ENCODE measurements around the gene SLIT3.

SLIT3 gene

GRCh38 chr5:169196059-169196458 lies 104.9 kb downstream of the SLIT3 start:
- H3K4me3 ChIP-seq (ENCODE audit: low read depth, low read length), result no peak overlapping the region
- TF ChIP-seq MAX (IDR thresholded peaks at IDR 0.05; ENCODE audit: low read depth, low read length), result no peak
- no peak for TF ChIP-seq MYC (IDR thresholded peaks at IDR 0.05; ENCODE audit: low read depth, low read length)
- TF ChIP-seq POLR2A (IDR thresholded peaks at IDR 0.05; ENCODE audit: extremely low read depth, insufficient read length), result no peak
- TF ChIP-seq, protein P1, sequence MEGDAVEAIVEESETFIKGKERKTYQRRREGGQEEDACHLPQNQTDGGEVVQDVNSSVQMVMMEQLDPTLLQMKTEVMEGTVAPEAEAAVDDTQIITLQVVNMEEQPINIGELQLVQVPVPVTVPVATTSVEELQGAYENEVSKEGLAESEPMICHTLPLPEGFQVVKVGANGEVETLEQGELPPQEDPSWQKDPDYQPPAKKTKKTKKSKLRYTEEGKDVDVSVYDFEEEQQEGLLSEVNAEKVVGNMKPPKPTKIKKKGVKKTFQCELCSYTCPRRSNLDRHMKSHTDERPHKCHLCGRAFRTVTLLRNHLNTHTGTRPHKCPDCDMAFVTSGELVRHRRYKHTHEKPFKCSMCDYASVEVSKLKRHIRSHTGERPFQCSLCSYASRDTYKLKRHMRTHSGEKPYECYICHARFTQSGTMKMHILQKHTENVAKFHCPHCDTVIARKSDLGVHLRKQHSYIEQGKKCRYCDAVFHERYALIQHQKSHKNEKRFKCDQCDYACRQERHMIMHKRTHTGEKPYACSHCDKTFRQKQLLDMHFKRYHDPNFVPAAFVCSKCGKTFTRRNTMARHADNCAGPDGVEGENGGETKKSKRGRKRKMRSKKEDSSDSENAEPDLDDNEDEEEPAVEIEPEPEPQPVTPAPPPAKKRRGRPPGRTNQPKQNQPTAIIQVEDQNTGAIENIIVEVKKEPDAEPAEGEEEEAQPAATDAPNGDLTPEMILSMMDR (IDR thresholded peaks at IDR 0.05; ENCODE audit: low read depth, low read length), result no peak
- no peak for DNase-seq (ENCODE audit: low read depth)

- no peak overlapping the region for H3K4me3 ChIP-seq (ENCODE audit: low read depth, low read length)
- TF ChIP-seq MAX (IDR thresholded peaks at IDR 0.05; ENCODE audit: low read depth, low read length) (no peak), POLR2A (IDR thresholded peaks at IDR 0.05; ENCODE audit: extremely low read depth, insufficient read length) (no peak), MYC (IDR thresholded peaks at IDR 0.05; ENCODE audit: low read depth, low read length) (no peak)
- TF ChIP-seq, protein P1 (IDR thresholded peaks at IDR 0.05; ENCODE audit: low read depth, low read length), result no peak
- DNase-seq (ENCODE audit: low read depth), result no peak
These were observed 105.3 kb downstream of the SLIT3 start for GRCh38 chr5:169195601-169196000.

GRCh38 chr5:169192536-169192935 lies 108.4 kb downstream of the SLIT3 start:
- H3K4me3 ChIP-seq (ENCODE audit: low read depth, low read length), result no peak overlapping the region
- no peak for TF ChIP-seq MAX (IDR thresholded peaks at IDR 0.05; ENCODE audit: low read depth, low read length)
- no peak for TF ChIP-seq MYC (IDR thresholded peaks at IDR 0.05; ENCODE audit: low read depth, low read length)
- no peak for TF ChIP-seq POLR2A (IDR thresholded peaks at IDR 0.05; ENCODE audit: extremely low read depth, insufficient read length)
- TF ChIP-seq, protein P1 (IDR thresholded peaks at IDR 0.05; ENCODE audit: low read depth, low read length), result no peak
- no peak for DNase-seq (ENCODE audit: low read depth)

- TF ChIP-seq, protein P1 (IDR thresholded peaks at IDR 0.05; ENCODE audit: low read depth, low read length), result no peak
- TF ChIP-seq MAX (IDR thresholded peaks at IDR 0.05; ENCODE audit: low read depth, low read length) (no peak), MYC (IDR thresholded peaks at IDR 0.05; ENCODE audit: low read depth, low read length) (no peak), POLR2A (IDR thresholded peaks at IDR 0.05; ENCODE audit: extremely low read depth, insufficient read length) (no peak)
- H3K4me3 ChIP-seq (ENCODE audit: low read depth, low read length), result no peak overlapping the region
- no peak for DNase-seq (ENCODE audit: low read depth)
These were observed 110.1 kb downstream of the SLIT3 start for GRCh38 chr5:169190849-169191248.

DNA sequence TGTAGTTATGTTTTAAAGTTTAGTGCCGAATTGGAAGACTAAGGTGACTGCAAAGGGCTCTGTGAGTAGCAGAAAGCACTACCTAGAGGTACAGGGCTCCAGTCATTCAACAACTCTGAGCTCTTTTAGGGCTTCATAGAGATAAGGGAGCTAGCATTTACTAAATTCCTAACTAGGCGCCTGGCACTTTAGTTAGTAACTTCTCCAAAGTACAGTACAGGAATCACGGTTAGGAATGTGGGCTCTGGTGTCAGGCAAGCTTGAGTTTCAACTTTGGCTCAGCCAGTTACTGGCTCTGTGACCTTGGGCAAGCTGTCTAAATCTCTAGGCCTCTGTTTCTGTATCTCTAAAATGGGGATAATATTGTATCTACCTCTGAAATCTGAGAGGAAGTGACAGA lies 115.3 kb downstream of the SLIT3 start:
- DNase-seq (ENCODE audit: low read depth), result no peak
- TF ChIP-seq, protein P1 (IDR thresholded peaks at IDR 0.05; ENCODE audit: low read depth, low read length), result no peak
- TF ChIP-seq POLR2A (IDR thresholded peaks at IDR 0.05; ENCODE audit: extremely low read depth, insufficient read length), result no peak
- no peak for TF ChIP-seq MYC (IDR thresholded peaks at IDR 0.05; ENCODE audit: low read depth, low read length)
- no peak for TF ChIP-seq MAX (IDR thresholded peaks at IDR 0.05; ENCODE audit: low read depth, low read length)
- H3K4me3 ChIP-seq (ENCODE audit: low read depth, low read length), result no peak overlapping the region

DNA sequence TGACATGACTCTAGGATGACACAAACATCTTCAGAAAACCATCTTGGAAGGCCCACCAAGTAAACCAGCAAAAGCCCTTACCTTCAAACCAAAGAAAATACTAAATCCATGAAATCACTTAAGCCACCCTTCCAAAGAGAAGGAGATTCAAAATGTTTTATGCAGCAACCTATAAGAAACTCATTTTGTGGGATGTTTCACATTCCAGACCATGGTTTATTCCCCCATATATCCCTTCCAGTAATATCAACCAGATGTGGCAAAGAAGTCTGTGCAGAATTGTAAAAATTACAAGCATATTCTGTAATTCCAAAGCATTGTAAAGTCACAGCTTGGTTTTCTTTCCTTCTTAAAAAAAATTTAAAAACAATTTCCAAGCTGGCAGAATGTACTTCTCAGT lies 117.4 kb downstream of the SLIT3 start:
- TF ChIP-seq MYC (IDR thresholded peaks at IDR 0.05; ENCODE audit: low read depth, low read length), result no peak
- TF ChIP-seq POLR2A (IDR thresholded peaks at IDR 0.05; ENCODE audit: extremely low read depth, insufficient read length), result no peak
- TF ChIP-seq, protein P1 (IDR thresholded peaks at IDR 0.05; ENCODE audit: low read depth, low read length), result no peak
- no peak for TF ChIP-seq MAX (IDR thresholded peaks at IDR 0.05; ENCODE audit: low read depth, low read length)
- no peak overlapping the region for H3K4me3 ChIP-seq (ENCODE audit: low read depth, low read length)
- DNase-seq (ENCODE audit: low read depth), result no peak

Data from NB4 (cell line).